ENCODE measurements around the gene MAPK11. TPM values are rescaled to one million over a fixed set of nuclear protein-coding genes. Genes with fewer than 3 reads are reported as not detected.

The MAPK11 gene
- total and polyA plus RNA-seq, 5 donors from 2014 or later, result 0.10 to 9.3 (median 0.30) TPM

GRCh38 chr22:50301581-50301991, 31.4 kb upstream of the MAPK11 start:
- Histone ChIP-seq H3K4me1 (ENCODE audit: control insufficient read depth, insufficient read depth, low read length, poor library complexity, severe bottlenecking) (peaks cover 10% of the 10 kb centered on the region), H3K27me3 (ENCODE audit: control insufficient read depth, insufficient read depth, low read length) (no peaks in the 10 kb centered on the region), H3K27ac (ENCODE audit: insufficient read depth, low read length, poor library complexity, severe bottlenecking) (no peak overlapping the region), H3K36me3 (ENCODE audit: control insufficient read depth, insufficient read depth, low read length) (no peaks in the 10 kb centered on the region), H3K9me3 (ENCODE audit: control insufficient read depth in 2 of 2, low read length in 2 of 2) (no peaks in the 10 kb centered on the region), H3K4me3 (ENCODE audit: low read depth, low read length) (no peak overlapping the region)
- Mint-ChIP-seq H3K27me3 (peaks cover 41% of the 10 kb centered on the region), H3K36me3 (no peaks in the 10 kb centered on the region), H3K4me1 (peaks cover 0 to 11% (median 3%) of the 10 kb centered on the region in 4 donors), H3K4me3 (no peak overlapping the region), H3K27ac (no peak overlapping the region), H3K9me3 (peaks cover 0 to 3% (median 0%) of the 10 kb centered on the region in 7 donors)
- no peak for DNase-seq
- ATAC-seq (ENCODE audit: low read depth in 2 of 2), result no peak

GRCh38 chr22:50300620-50301257, 30.6 kb upstream of the MAPK11 start:
- peaks cover 0 to 3% (median 0%) of the 10 kb centered on the region in 7 donors for H3K9me3 Mint-ChIP-seq
- Histone ChIP-seq H3K9me3 (ENCODE audit: control insufficient read depth in 2 of 2, low read length in 2 of 2) (no peaks in the 10 kb centered on the region), H3K4me3 (ENCODE audit: low read depth, low read length) (no peak overlapping the region), H3K36me3 (ENCODE audit: control insufficient read depth, insufficient read depth, low read length) (no peaks in the 10 kb centered on the region), H3K27ac (ENCODE audit: insufficient read depth, low read length, poor library complexity, severe bottlenecking) (no peak overlapping the region), H3K4me1 (ENCODE audit: control insufficient read depth, insufficient read depth, low read length, poor library complexity, severe bottlenecking) (peaks cover 4% of the 10 kb centered on the region), H3K27me3 (ENCODE audit: control insufficient read depth, insufficient read depth, low read length) (no peaks in the 10 kb centered on the region)
- H3K27me3 Mint-ChIP-seq, result peaks cover 32% of the 10 kb centered on the region
- H3K4me3 Mint-ChIP-seq, result no peak overlapping the region
- no peaks in the 10 kb centered on the region for H3K36me3 Mint-ChIP-seq
- DNase-seq (no peak), ATAC-seq (ENCODE audit: low read depth in 2 of 2) (no peak)
- peaks cover 0 to 4% (median 0%) of the 10 kb centered on the region in 4 donors for H3K4me1 Mint-ChIP-seq
- no peak overlapping the region for H3K27ac Mint-ChIP-seq

GRCh38 chr22:50299785-50300619, 29.8 kb upstream of the MAPK11 start:
- H3K4me3 ChIP-seq (ENCODE audit: low read depth, low read length), result no peak overlapping the region
- H3K27ac Mint-ChIP-seq, result no peak overlapping the region
- ATAC-seq (ENCODE audit: low read depth in 2 of 2), result no peak
- peaks cover 0 to 3% (median 0%) of the 10 kb centered on the region in 7 donors for H3K9me3 Mint-ChIP-seq
- peaks cover 0 to 7% (median 0%) of the 10 kb centered on the region in 4 donors for H3K4me1 Mint-ChIP-seq
- H3K27ac ChIP-seq (ENCODE audit: insufficient read depth, low read length, poor library complexity, severe bottlenecking), result no peak overlapping the region
- no peaks in the 10 kb centered on the region for H3K36me3 Mint-ChIP-seq
- H3K4me3 Mint-ChIP-seq, result no peak overlapping the region
- no peak for DNase-seq
- H3K27me3 ChIP-seq (ENCODE audit: control insufficient read depth, insufficient read depth, low read length), result no peaks in the 10 kb centered on the region
- no peaks in the 10 kb centered on the region for H3K9me3 ChIP-seq (ENCODE audit: control insufficient read depth in 2 of 2, low read length in 2 of 2)
- peaks cover 4% of the 10 kb centered on the region for H3K4me1 ChIP-seq (ENCODE audit: control insufficient read depth, insufficient read depth, low read length, poor library complexity, severe bottlenecking)
- no peaks in the 10 kb centered on the region for H3K36me3 ChIP-seq (ENCODE audit: control insufficient read depth, insufficient read depth, low read length)
- peaks cover 32% of the 10 kb centered on the region for H3K27me3 Mint-ChIP-seq

- ATAC-seq (ENCODE audit: low read depth in 2 of 2) (no peak), DNase-seq (no peak)
- Mint-ChIP-seq H3K27ac (no peak overlapping the region), H3K9me3 (peaks cover 0 to 1% (median 0%) of the 10 kb centered on the region in 7 donors), H3K27me3 (peaks cover 36% of the 10 kb centered on the region), H3K4me1 (peaks cover 0 to 5% (median 0%) of the 10 kb centered on the region in 4 donors), H3K4me3 (no peak overlapping the region), H3K36me3 (no peaks in the 10 kb centered on the region)
- Histone ChIP-seq H3K4me3 (ENCODE audit: low read depth, low read length) (no peak overlapping the region), H3K9me3 (ENCODE audit: control insufficient read depth in 2 of 2, low read length in 2 of 2) (no peaks in the 10 kb centered on the region), H3K4me1 (ENCODE audit: control insufficient read depth, insufficient read depth, low read length, poor library complexity, severe bottlenecking) (peaks cover 4% of the 10 kb centered on the region), H3K27me3 (ENCODE audit: control insufficient read depth, insufficient read depth, low read length) (no peaks in the 10 kb centered on the region), H3K27ac (ENCODE audit: insufficient read depth, low read length, poor library complexity, severe bottlenecking) (no peak overlapping the region), H3K36me3 (ENCODE audit: control insufficient read depth, insufficient read depth, low read length) (no peaks in the 10 kb centered on the region)
Measured at GRCh38 chr22:50298937-50299784, 29.0 kb upstream of the MAPK11 start.

GRCh38 chr22:50298266-50298637, 28.1 kb upstream of the MAPK11 start:
- Mint-ChIP-seq H3K27me3 (peaks cover 34% of the 10 kb centered on the region), H3K36me3 (no peaks in the 10 kb centered on the region), H3K4me3 (no peak overlapping the region), H3K9me3 (peaks cover 0 to 1% (median 0%) of the 10 kb centered on the region in 7 donors), H3K4me1 (peaks cover 0 to 5% (median 0%) of the 10 kb centered on the region in 4 donors), H3K27ac (no peak overlapping the region)
- ATAC-seq (ENCODE audit: low read depth in 2 of 2) (no peak), DNase-seq (no peak)
- Histone ChIP-seq H3K4me3 (ENCODE audit: low read depth, low read length) (no peak overlapping the region), H3K9me3 (ENCODE audit: control insufficient read depth in 2 of 2, low read length in 2 of 2) (no peaks in the 10 kb centered on the region), H3K27ac (ENCODE audit: insufficient read depth, low read length, poor library complexity, severe bottlenecking) (no peak overlapping the region), H3K4me1 (ENCODE audit: control insufficient read depth, insufficient read depth, low read length, poor library complexity, severe bottlenecking) (peaks cover 4% of the 10 kb centered on the region), H3K36me3 (ENCODE audit: control insufficient read depth, insufficient read depth, low read length) (no peaks in the 10 kb centered on the region), H3K27me3 (ENCODE audit: control insufficient read depth, insufficient read depth, low read length) (no peaks in the 10 kb centered on the region)

GRCh38 chr22:50297510-50298265, 27.5 kb upstream of the MAPK11 start:
- H3K4me3 Mint-ChIP-seq, result no peak overlapping the region

More at GRCh38 chr22:50297510-50298265, 27.5 kb upstream of the MAPK11 start:
- Histone ChIP-seq H3K4me3 (ENCODE audit: low read depth, low read length) (no peak overlapping the region), H3K4me1 (ENCODE audit: control insufficient read depth, insufficient read depth, low read length, poor library complexity, severe bottlenecking) (peaks cover 4% of the 10 kb centered on the region), H3K27me3 (ENCODE audit: control insufficient read depth, insufficient read depth, low read length) (no peaks in the 10 kb centered on the region), H3K27ac (ENCODE audit: insufficient read depth, low read length, poor library complexity, severe bottlenecking) (no peak overlapping the region), H3K9me3 (ENCODE audit: control insufficient read depth in 2 of 2, low read length in 2 of 2) (no peaks in the 10 kb centered on the region), H3K36me3 (ENCODE audit: control insufficient read depth, insufficient read depth, low read length) (no peaks in the 10 kb centered on the region)
- DNase-seq (no peak), ATAC-seq (ENCODE audit: low read depth in 2 of 2) (no peak)
- Mint-ChIP-seq H3K4me1 (peaks cover 0 to 6% (median 0%) of the 10 kb centered on the region in 4 donors), H3K27me3 (peaks cover 31% of the 10 kb centered on the region), H3K36me3 (no peaks in the 10 kb centered on the region), H3K9me3 (peaks cover 0 to 1% (median 0%) of the 10 kb centered on the region in 7 donors), H3K27ac (no peak overlapping the region)
